Smooth muscle cell (in vitro differentiated cells): ENCODE data around the gene WSCD1. TPM values are rescaled to one million over a fixed set of nuclear protein-coding genes. Genes with fewer than 3 reads are reported as not detected.

ENCODE experiments used
- DNase-seq: peaks from one replicate; lab custom pipeline; 2025; ENCODE audit not compliant: unreplicated experiment; lab: John Stamatoyannopoulos, UW
- H2AFZ ChIP-seq: fragments of 200-600 bp; sonication (generic); 2 replicates; pipeline ENCODE4 v1.6.0; 2016; ENCODE audit warnings: antibody characterized with exemption, low read depth, mild to moderate bottlenecking
- H3F3A ChIP-seq: fragments of 200-600 bp; sonication (generic); 2 replicates; pipeline ENCODE4 v1.6.0; 2017; ENCODE audit warnings: antibody characterized with exemption, low read depth
- H3K27ac ChIP-seq: fragments of 200-600 bp; sonication (generic); 2 replicates; pipeline ENCODE4 v1.5.1; 2016; ENCODE audit warnings: low read depth, mild to moderate bottlenecking
- H3K27me3 ChIP-seq: fragments of 200-600 bp; sonication (generic); 2 replicates; pipeline ENCODE4 v1.6.1; 2016; ENCODE audit warnings: low read depth, mild to moderate bottlenecking
- H3K36me3 ChIP-seq: fragments of 200-600 bp; sonication (generic); 2 replicates; pipeline ENCODE4 v1.5.1; 2016; ENCODE audit warnings: low read depth
- H3K4me1 ChIP-seq: fragments of 200-600 bp; sonication (generic); 2 replicates; pipeline ENCODE4 v1.5.1; 2016; ENCODE audit warnings: low read depth
- H3K4me2 ChIP-seq: fragments of 200-600 bp; sonication (generic); 2 replicates; pipeline ENCODE4 v1.6.0; 2016; ENCODE audit warnings: mild to moderate bottlenecking
- H3K4me3 ChIP-seq: fragments of 200-600 bp; sonication (generic); 2 replicates; pipeline ENCODE4 v1.5.1; 2016; ENCODE audit warnings: mild to moderate bottlenecking
- H3K79me2 ChIP-seq: fragments of 200-600 bp; sonication (generic); 2 replicates; pipeline ENCODE4 v1.6.0; 2016; ENCODE audit warnings: low read depth, mild to moderate bottlenecking
- H3K9ac ChIP-seq: fragments of 200-600 bp; sonication (generic); 2 replicates; pipeline ENCODE4 v1.6.0; 2016; ENCODE audit warnings: low read depth
- H3K9me3 ChIP-seq: fragments of 200-600 bp; sonication (generic); replicated peaks from 2 replicates; pipeline ENCODE4 v1.5.1; 2016; ENCODE audit warnings: low read depth
- H4K20me1 ChIP-seq: fragments of 200-600 bp; sonication (generic); 2 replicates; pipeline ENCODE4 v1.6.0; 2016; ENCODE audit warnings: low read depth
- CTCF ChIP-seq: fragments of 200-600 bp; sonication (generic); IDR thresholded peaks from 2 replicates; pipeline ENCODE4 v1.5.1; 2017; ENCODE audit warnings: borderline replicate concordance, mild to moderate bottlenecking, antibody characterized with exemption; ENCODE audit not compliant: insufficient read depth, poor library complexity, severe bottlenecking
- WGBS: methylation state at CpG from one replicate; pipeline ENCODE4 v1.1.7; 2016; ENCODE audit warnings: low lambda C conversion rate; 5-methylcytosine and 5-hydroxymethylcytosine counted together
- polyA plus RNA-seq: library from polyadenylated mRNA; unstranded; fragments of >200 nt; fragmentation: Nextera tagmentation; extraction: Ambion mirVana; gene quantifications from 2 replicates; pipeline ENCODE4 v1.2.1, GENCODE V29; 2016
- total RNA-seq: library from RNA; depleted of rRNA; stranded (reverse); fragments of >200 nt; gene quantifications from 2 replicates; pipeline ENCODE4 v1.2.3, GENCODE V29; 2014

WSCD1 gene
- total and polyA plus RNA-seq, 2 experiments from 2014 or later: 0.18 TPM

GRCh38 chr17:6172642-6173330, 102.6 kb downstream of the WSCD1 start:
- Histone ChIP-seq H3K9me3 (no peaks in the 10 kb centered on the region), H2AFZ (no peak overlapping the region), H3K27me3 (no peaks in the 10 kb centered on the region), H3K9ac (no peak overlapping the region), H3K4me1 (peaks cover 10% of the 10 kb centered on the region), H3K36me3 (no peaks in the 10 kb centered on the region), H3K4me2 (no peak overlapping the region), H4K20me1 (no peaks in the 10 kb centered on the region), H3K4me3 (no peak overlapping the region), H3F3A (no peaks in the 10 kb centered on the region), H3K79me2 (no peaks in the 10 kb centered on the region), H3K27ac (no peak overlapping the region)
- no peak for TF ChIP-seq CTCF
- DNase-seq: no peak
- 83% methylated on average over 9 of the region's 9 CpGs for WGBS

DNA sequence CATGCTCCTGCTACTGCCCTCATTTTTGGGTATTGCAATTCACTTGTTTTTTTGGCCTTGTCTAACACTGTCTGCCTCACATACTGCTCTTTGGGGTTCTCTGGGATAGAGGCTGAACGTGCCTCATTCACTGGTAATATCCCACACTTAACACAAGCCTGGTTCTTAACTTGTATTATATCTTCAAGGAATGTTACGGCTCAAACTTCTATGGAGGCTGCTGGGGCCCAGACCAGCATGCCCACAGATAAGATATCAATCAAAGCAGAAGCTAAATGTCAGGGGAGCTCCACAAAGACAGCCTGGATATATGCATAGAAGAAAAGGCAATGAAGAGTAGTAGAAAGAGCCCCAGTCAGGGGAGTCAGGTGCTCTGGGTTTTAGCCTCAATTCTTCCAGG, 103.5 kb downstream of the WSCD1 start:
- no peak for DNase-seq
- Histone ChIP-seq H3K4me2 (no peak overlapping the region), H3K9me3 (no peaks in the 10 kb centered on the region), H3F3A (no peaks in the 10 kb centered on the region), H3K9ac (no peak overlapping the region), H3K27me3 (no peaks in the 10 kb centered on the region), H3K4me1 (peaks cover 10% of the 10 kb centered on the region), H3K79me2 (no peaks in the 10 kb centered on the region), H3K36me3 (no peaks in the 10 kb centered on the region), H3K4me3 (no peak overlapping the region), H3K27ac (no peak overlapping the region), H4K20me1 (no peaks in the 10 kb centered on the region), H2AFZ (no peak overlapping the region)
- TF ChIP-seq CTCF: no peak
- WGBS: 80% methylated on average over 2 of the region's 2 CpGs
